Gastrocnemius medialis (tissue), 4 donors: ENCODE measurements around the gene GPLD1. TPM values are rescaled to one million over a fixed set of nuclear protein-coding genes. Genes with fewer than 3 reads are reported as not detected.

Experiments used
- ATAC-seq, 2 donors: fragments of 150-250 bp; one replicate each; pipeline ENCODE4 v1.9.1; 2016
- DNase-seq, 2 donors: peaks; one replicate each; pipeline ENCODE4 v3.0.0-alpha.2; 2019
- H3K27ac ChIP-seq, 4 donors: fragments of 200-600 bp; sonication (generic); 1 replicate in 1 of 4; 2 replicates in 3 of 4; pipeline ENCODE4 v1.5.1; 2016 to 2018; ENCODE audit warnings: mild to moderate bottlenecking in 2 of 4, moderate library complexity in 1 of 4
- H3K27me3 ChIP-seq, 3 donors: fragments of 200-600 bp; sonication (generic) in 2 of 3; 1 replicate in 1 of 3; 2 replicates in 2 of 3; pipeline versions ENCODE4 v1.5.1 to v1.6.0; 2016 to 2019; ENCODE audit warnings: mild to moderate bottlenecking in 1 of 3, moderate library complexity in 1 of 3
- H3K36me3 ChIP-seq, 2 donors: fragments of 200-600 bp; sonication (generic) in 1 of 2; one replicate each; pipeline ENCODE4 v1.5.1; 2017 to 2018
- H3K4me1 ChIP-seq, 2 donors: fragments of 200-600 bp; sonication (generic) in 1 of 2; one replicate each; pipeline ENCODE4 v1.5.1; 2016 to 2017; ENCODE audit warnings: mild to moderate bottlenecking in 2 of 2
- H3K4me3 ChIP-seq, 4 donors: fragments of 200-600 bp; sonication (generic) in 3 of 4; 1 replicate in 1 of 4; 2 replicates in 3 of 4; pipeline ENCODE4 v1.5.1; 2016 to 2019; ENCODE audit warnings: mild to moderate bottlenecking in 2 of 4
- H3K9me3 ChIP-seq, 3 donors: fragments of 200-600 bp; sonication (generic) in 2 of 3; 1 replicate in 1 of 3; 2 replicates in 2 of 3; pipeline ENCODE4 v1.5.1; 2016 to 2019
- POLR2A ChIP-seq, 2 donors: fragments of 450-650 bp; IDR thresholded peaks; one replicate each; pipeline ENCODE4 v1.6.1; 2017; ENCODE audit warnings: antibody characterized with exemption in 2 of 2, mild to moderate bottlenecking in 2 of 2, moderate library complexity in 2 of 2
- in situ Hi-C, 4 donors: fragments of 200-750 bp; cut with MboI; loops; one replicate each; pipeline versions ENCODE4 v1.15.0 to v1.8.0; 2017; ENCODE audit warnings: low sequenced_read_pairs in 4 of 4
- intact Hi-C: fragments of 100-400 bp; cut with DNase I; formaldehyde crosslinking; loops from one replicate; pipeline ENCODE4 v1.15.1; 2023; ENCODE audit warnings: low total_unique reads
- total RNA-seq, 4 donors: library from RNA; depleted of rRNA; stranded (reverse); fragments of >200 nt; gene quantifications; one replicate each; pipeline versions ENCODE4 v1.1.0 to v1.2.3, GENCODE V29; 2016
- TF ChIP-seq, protein P1 (sequence below), 5 experiments: fragments of 450-650 bp in 3 of 5; fragments of 200-600 bp in 2 of 5; sonication (generic) in 2 of 5; IDR thresholded peaks in 4 of 5; conservative IDR thresholded peaks in 1 of 5; 1 replicate in 4 of 5; 2 replicates in 1 of 5; pipeline ENCODE4 v1.5.1; 2016 to 2019; ENCODE audit warnings: antibody characterized with exemption in 5 of 5, mild to moderate bottlenecking in 3 of 5, moderate library complexity in 3 of 5

The GPLD1 gene
- total RNA-seq, 4 donors from 2014 or later, result 0.07 to 1.2 (median 0.28) TPM

DNA sequence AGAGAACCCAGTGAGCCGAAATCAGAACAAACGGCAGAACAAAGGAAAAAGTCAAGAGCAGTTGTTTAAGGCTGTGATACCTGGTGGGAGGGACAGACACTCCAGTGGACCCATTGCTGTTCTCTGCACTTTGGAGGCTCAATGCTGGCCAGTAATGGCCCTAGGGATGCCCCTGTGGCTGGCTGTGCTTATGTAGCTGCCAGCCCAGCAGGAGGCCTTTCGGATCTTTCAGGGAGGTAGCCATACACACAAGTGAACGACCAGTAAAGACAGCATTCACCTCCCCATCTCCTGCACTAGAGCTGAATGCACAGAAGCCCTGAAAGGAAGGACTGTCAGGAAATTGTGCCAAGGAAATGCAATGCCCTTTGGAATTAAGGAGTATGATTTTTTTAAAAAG lies 34.3 kb downstream of the GPLD1 start:
- Histone ChIP-seq H3K36me3 (no peaks in the 10 kb centered on the region), H3K9me3 (no peaks in the 10 kb centered on the region), H3K27me3 (no peaks in the 10 kb centered on the region), H3K4me1 (peaks cover 0 to 7% of the 10 kb centered on the region in 2 donors), H3K27ac (no peak overlapping the region), H3K4me3 (no peak overlapping the region)
- intact Hi-C loops, result no loop called here
- in situ Hi-C loops, result no loop called here
- ATAC-seq (no peak), DNase-seq (no peak)
- TF ChIP-seq, protein P1, sequence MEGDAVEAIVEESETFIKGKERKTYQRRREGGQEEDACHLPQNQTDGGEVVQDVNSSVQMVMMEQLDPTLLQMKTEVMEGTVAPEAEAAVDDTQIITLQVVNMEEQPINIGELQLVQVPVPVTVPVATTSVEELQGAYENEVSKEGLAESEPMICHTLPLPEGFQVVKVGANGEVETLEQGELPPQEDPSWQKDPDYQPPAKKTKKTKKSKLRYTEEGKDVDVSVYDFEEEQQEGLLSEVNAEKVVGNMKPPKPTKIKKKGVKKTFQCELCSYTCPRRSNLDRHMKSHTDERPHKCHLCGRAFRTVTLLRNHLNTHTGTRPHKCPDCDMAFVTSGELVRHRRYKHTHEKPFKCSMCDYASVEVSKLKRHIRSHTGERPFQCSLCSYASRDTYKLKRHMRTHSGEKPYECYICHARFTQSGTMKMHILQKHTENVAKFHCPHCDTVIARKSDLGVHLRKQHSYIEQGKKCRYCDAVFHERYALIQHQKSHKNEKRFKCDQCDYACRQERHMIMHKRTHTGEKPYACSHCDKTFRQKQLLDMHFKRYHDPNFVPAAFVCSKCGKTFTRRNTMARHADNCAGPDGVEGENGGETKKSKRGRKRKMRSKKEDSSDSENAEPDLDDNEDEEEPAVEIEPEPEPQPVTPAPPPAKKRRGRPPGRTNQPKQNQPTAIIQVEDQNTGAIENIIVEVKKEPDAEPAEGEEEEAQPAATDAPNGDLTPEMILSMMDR (IDR thresholded peaks at IDR 0.05 in 4 of 5, conservative IDR thresholded peaks at IDR 0.05 in 1 of 5), result no peak

DNA sequence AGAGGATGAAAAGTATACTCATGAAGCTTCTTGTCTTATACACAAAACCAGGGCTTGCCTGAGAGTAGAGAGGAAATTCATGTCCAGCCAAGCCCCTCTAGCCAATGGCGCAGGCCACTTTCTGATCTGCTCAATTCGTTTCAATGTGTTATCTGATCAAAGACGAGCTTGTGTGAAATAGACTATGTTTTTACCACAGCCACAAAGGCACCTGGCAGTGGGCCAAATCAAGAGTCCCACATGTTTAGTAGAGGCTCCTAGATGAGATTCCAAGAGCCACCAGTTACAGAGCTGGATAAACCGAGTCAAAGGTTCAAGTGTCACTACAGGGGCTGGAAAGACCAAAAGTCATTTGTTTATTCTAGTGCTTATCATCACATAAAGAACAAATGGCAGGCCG lies 34.9 kb downstream of the GPLD1 start:
- in situ Hi-C loops (no loop called here), intact Hi-C loops (no loop called here)
- no peak overlapping the region for H3K27ac ChIP-seq
- TF ChIP-seq POLR2A (IDR thresholded peaks at IDR 0.05), result no peak
- TF ChIP-seq, protein P1 (IDR thresholded peaks at IDR 0.05 in 4 of 5, conservative IDR thresholded peaks at IDR 0.05 in 1 of 5), result no peak
- no peaks in the 10 kb centered on the region for H3K36me3 ChIP-seq
- no peak overlapping the region for H3K4me3 ChIP-seq
- DNase-seq, result no peak
- no peaks in the 10 kb centered on the region for H3K27me3 ChIP-seq
- no peak for ATAC-seq
- H3K4me1 ChIP-seq, result peaks cover 0 to 7% of the 10 kb centered on the region in 2 donors
- H3K9me3 ChIP-seq, result no peaks in the 10 kb centered on the region

DNA sequence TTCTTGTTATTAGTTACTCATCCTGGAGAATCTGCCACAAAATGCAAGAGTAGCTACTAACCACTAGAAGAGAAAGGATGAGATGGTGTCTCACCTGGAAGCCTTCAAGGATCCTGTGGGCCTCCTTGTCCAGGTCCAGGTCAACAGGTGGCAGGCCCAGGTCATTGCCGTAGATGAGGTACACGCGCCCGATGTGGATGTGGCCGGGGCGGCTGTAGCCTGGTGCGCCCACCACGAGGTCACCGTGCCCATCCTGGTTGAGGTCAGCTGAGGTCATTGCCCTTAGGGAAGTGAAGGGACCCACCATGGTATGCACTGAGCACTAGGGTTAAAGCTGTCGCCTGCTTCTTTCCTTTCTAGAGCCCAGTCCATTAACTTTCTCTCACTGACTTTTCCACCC lies 35.5 kb downstream of the GPLD1 start:
- no peak for ATAC-seq
- in situ Hi-C loops (no loop called here), intact Hi-C loops (no loop called here)
- H3K9me3 ChIP-seq, result no peaks in the 10 kb centered on the region
- no peak overlapping the region for H3K4me3 ChIP-seq
- H3K4me1 ChIP-seq, result peaks cover 0 to 7% of the 10 kb centered on the region in 2 donors
- H3K36me3 ChIP-seq, result no peaks in the 10 kb centered on the region
- no peak for TF ChIP-seq POLR2A (IDR thresholded peaks at IDR 0.05)
- TF ChIP-seq, protein P1 (IDR thresholded peaks at IDR 0.05 in 4 of 5, conservative IDR thresholded peaks at IDR 0.05 in 1 of 5), result no peak
- no peaks in the 10 kb centered on the region for H3K27me3 ChIP-seq
- no peak for DNase-seq
- no peak overlapping the region for H3K27ac ChIP-seq

DNA sequence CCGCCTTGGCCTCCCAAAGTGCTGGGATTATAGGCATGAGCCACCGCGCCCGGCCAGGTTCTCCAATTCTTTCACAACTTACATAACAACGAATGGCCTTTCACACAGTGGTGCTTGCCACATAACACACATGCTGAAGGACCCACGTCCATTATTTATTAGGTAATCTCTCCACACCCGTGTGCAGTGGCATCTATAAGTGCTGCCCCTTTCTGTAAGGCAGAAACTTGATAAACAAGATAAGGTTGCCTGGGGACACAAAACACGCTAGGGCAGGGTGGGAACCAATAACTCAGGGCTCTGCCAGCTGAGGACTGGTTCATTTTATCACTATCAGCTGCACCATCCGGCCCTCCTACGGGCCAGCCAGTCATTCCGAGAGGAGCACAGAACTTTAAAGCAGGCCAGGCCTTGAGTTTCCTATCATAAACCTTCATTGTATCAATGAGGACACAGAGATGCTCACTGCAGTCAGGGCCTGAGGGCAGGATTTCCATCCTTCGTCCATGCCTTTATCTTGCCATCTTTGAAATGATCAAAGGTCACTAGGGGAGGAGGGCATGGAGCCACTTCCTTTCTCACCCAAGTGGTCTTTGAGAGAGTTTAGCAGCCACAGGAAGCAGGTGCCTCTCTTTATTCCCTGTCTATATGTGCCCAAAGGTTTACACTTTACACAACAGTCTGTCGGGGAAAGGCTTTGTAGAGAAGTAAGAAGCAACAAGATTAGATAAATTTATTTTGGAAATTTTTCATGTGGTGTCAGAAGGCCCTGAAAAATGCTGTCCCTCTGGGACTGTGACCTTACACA lies 37.6 kb downstream of the GPLD1 start:
- ATAC-seq (no peak), DNase-seq (no peak)
- Histone ChIP-seq H3K4me1 (no peaks in the 10 kb centered on the region), H3K27me3 (no peaks in the 10 kb centered on the region), H3K27ac (no peak overlapping the region), H3K36me3 (no peaks in the 10 kb centered on the region), H3K9me3 (no peaks in the 10 kb centered on the region), H3K4me3 (no peak overlapping the region)
- intact Hi-C loops (no loop called here), in situ Hi-C loops (no loop called here)
- TF ChIP-seq, protein P1 (IDR thresholded peaks at IDR 0.05 in 4 of 5, conservative IDR thresholded peaks at IDR 0.05 in 1 of 5), result no peak
- no peak for TF ChIP-seq POLR2A (IDR thresholded peaks at IDR 0.05)
